Measurements from ENCODE around the gene AIFM1. TPM values are rescaled to one million over a fixed set of nuclear protein-coding genes. Genes with fewer than 3 reads are reported as not detected.
A peak's percentile ranks its signal among the peaks of the same experiment; 100 is the strongest.

Gene AIFM1
- polyA plus RNA-seq, 1 of the 3 experiments (the other 2 are of a cell fraction), result 49.8 TPM

- ChIA-PET POLR2A (interaction anchor here (0.9 to 2.0 kb wide), 7 partner anchors 9 to 91 kb away, joined by 3 to 6 read pairs (median 4); no protein-coding TSS in a partner anchor), CTCF (interaction anchor here (1.3 to 3.5 kb wide), 4 partner anchors 21 to 90 kb away, joined by 3 to 21 read pairs (median 4); no protein-coding TSS in a partner anchor)
- Histone ChIP-seq H3K4me1 (ENCODE audit: control insufficient read depth in 1 of 2, insufficient read depth in 2 of 2, low read depth in 1 of 2, low read length in 1 of 2) (peaks cover 8 to 21% of the 10 kb centered on the region in 2 experiments; a peak in 2 of 4 replicates), H3K4me2 (peak overlapping the region; percentile 71), H3K36me3 (replicated peaks in 1 of 2; ENCODE audit: control insufficient read depth in 1 of 2, insufficient read depth in 2 of 2, low read length in 1 of 2) (no peaks in the 10 kb centered on the region), H3F3A (replicated peaks; ENCODE audit: insufficient read depth) (peaks cover 8% of the 10 kb centered on the region), H3K4me3 (ENCODE audit: low read depth in 2 of 2, low read length in 1 of 2) (peak overlapping the region; percentile 51 to 56), H3K27ac (ENCODE audit: low read depth in 2 of 2, low read length in 1 of 2) (peak overlapping the region in 1 of 2 experiments; percentile 94; a peak in 2 of 4 replicates), H3K27me3 (ENCODE audit: insufficient read depth) (no peaks in the 10 kb centered on the region; the same call in 1 of the 2 replicates), H3K9me3 (no peaks in the 10 kb centered on the region), H4K20me1 (ENCODE audit: insufficient read depth) (no peaks in the 10 kb centered on the region), H3K9me2 (no peaks in the 10 kb centered on the region), H3K9ac (no peak overlapping the region), H3K79me2 (ENCODE audit: insufficient read depth) (no peaks in the 10 kb centered on the region), H2AFZ (ENCODE audit: low read depth) (no peak overlapping the region; the same call in 1 of the 2 replicates)
- TF ChIP-seq YY1 (IDR thresholded peaks at IDR 0.05; ENCODE audit: low read depth) (no peak), USF2 (IDR thresholded peaks at IDR 0.05; ENCODE audit: borderline replicate concordance, low read depth, low read length) (no peak), FOSL2 (IDR thresholded peaks at IDR 0.05; ENCODE audit: borderline replicate concordance, low read depth) (no peak), GATA2 (CRISPR knock-in tag; IDR thresholded peaks at IDR 0.05) (peak; percentile 36), EP300 (IDR thresholded peaks at IDR 0.05; ENCODE audit: borderline replicate concordance in 1 of 2, low read depth in 1 of 2, low read length in 1 of 2) (peak in 1 of 2 experiments; percentile 3; a peak in 1 of 4 replicates), RFX5 (IDR thresholded peaks at IDR 0.05; ENCODE audit: low read length) (0 out of 2 replicates have a peak, but pooled peaks have one; percentile 50), MXI1 (IDR thresholded peaks at IDR 0.05; ENCODE audit: low read depth, low read length) (peak; percentile 53; the same call in 1 of the 2 replicates)
- DNase-seq, result peak; percentile 83
- WGBS (ENCODE audit: low lambda C conversion rate), result 19% methylated on average over 25 of the region's 36 CpGs
Measured at GRCh38 chrX:130170752-130171445, 5.3 kb upstream of the AIFM1 start.

- H3K79me2 ChIP-seq (ENCODE audit: insufficient read depth), result peaks cover 31% of the 10 kb centered on the region
- ChIA-PET POLR2A (no interaction called here), CTCF (no interaction called here)
- H3K4me2 ChIP-seq, result peak overlapping the region; percentile 94
- H3K4me3 ChIP-seq (ENCODE audit: low read depth in 2 of 2, low read length in 1 of 2), result peak overlapping the region; percentile 83 to 91
- no peaks in the 10 kb centered on the region for H4K20me1 ChIP-seq (ENCODE audit: insufficient read depth)
- peaks cover 4% of the 10 kb centered on the region for H3F3A ChIP-seq (replicated peaks; ENCODE audit: insufficient read depth)
- H3K4me1 ChIP-seq (ENCODE audit: control insufficient read depth in 1 of 2, insufficient read depth in 2 of 2, low read depth in 1 of 2, low read length in 1 of 2), result peaks cover 0 to 12% of the 10 kb centered on the region in 2 experiments; a peak in 2 of 4 replicates
- no peak for DNase-seq
- H3K9ac ChIP-seq, result no peak overlapping the region
- H3K9me2 ChIP-seq, result no peaks in the 10 kb centered on the region
- H2AFZ ChIP-seq (ENCODE audit: low read depth), result no peak overlapping the region
- no peak overlapping the region; a peak in 1 of 4 replicates for H3K27ac ChIP-seq (ENCODE audit: low read depth in 2 of 2, low read length in 1 of 2)
- H3K36me3 ChIP-seq (replicated peaks in 1 of 2; ENCODE audit: control insufficient read depth in 1 of 2, insufficient read depth in 2 of 2, low read length in 1 of 2), result no peaks in the 10 kb centered on the region
- TF ChIP-seq PBX3 (IDR thresholded peaks at IDR 0.05) (no peak), RXRA (IDR thresholded peaks at IDR 0.05; ENCODE audit: borderline replicate concordance, low read depth) (no peak), POLR2AphosphoS5 (IDR thresholded peaks at IDR 0.05; ENCODE audit: low read depth, low read length) (no peak), SIN3A (IDR thresholded peaks at IDR 0.05; ENCODE audit: borderline replicate concordance, low read depth, low read length) (no peak), TAF1 (IDR thresholded peaks at IDR 0.05; ENCODE audit: borderline replicate concordance, low read depth, low read length) (no peak), FOXM1 (IDR thresholded peaks at IDR 0.05; ENCODE audit: low read depth) (no peak), ELF1 (IDR thresholded peaks at IDR 0.05) (no peak), ZBTB33 (IDR thresholded peaks at IDR 0.05; ENCODE audit: borderline replicate concordance, low read depth) (no peak), FOXJ3 (CRISPR knock-in tag; IDR thresholded peaks at IDR 0.05) (no peak), FOSL2 (IDR thresholded peaks at IDR 0.05; ENCODE audit: borderline replicate concordance, low read depth) (no peak)
- no peaks in the 10 kb centered on the region for H3K27me3 ChIP-seq (ENCODE audit: insufficient read depth)
- no peaks in the 10 kb centered on the region for H3K9me3 ChIP-seq
- WGBS (ENCODE audit: low lambda C conversion rate), result 47% methylated on average over 4 of the region's 4 CpGs
Measured at GRCh38 chrX:130167040-130167439, 1.4 kb upstream of the AIFM1 start.
